ENCODE results near the gene ATF7IP2. TPM values are rescaled to one million over a fixed set of nuclear protein-coding genes. Genes with fewer than 3 reads are reported as not detected.

The ATF7IP2 gene
- total RNA-seq, 1 experiment from 2014 or later, result 25.2 TPM

DNA sequence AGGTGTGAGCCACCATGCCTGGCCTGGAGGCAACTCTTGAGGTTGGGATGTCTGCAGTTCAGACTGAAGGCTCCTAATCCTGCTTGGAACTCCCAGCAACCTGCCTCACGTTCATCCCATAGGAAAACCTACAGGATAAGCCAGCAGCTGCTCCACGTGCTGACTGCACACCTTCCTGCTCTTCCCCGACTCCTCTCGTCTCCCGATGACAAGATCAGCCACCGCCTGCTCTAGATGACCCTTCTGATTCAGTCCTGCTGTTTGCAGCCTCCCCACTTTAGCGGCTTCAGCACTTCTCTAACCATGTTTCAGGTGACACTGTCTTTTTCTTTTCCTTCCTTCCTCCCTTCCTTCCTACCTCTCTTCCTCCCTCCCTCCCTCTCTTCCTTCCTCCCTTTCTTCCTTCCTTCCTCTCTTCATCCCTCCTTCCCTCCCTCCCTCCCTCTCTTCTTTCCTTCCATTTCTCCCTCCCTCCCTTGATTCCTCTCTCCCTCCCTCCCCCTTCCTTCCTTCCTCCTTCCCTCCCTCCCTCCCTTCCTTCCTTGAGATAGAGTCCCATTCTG, 132.7 kb downstream of the ATF7IP2 start:
- no peaks in the 10 kb centered on the region for H3K4me1 ChIP-seq (ENCODE audit: control insufficient read depth, insufficient read depth, low read length)
- H3K27me3 ChIP-seq (ENCODE audit: control insufficient read depth, insufficient read depth, low read length), result no peaks in the 10 kb centered on the region
- TF ChIP-seq TCF7L2 (IDR thresholded peaks at IDR 0.05; ENCODE audit: low read depth, low read length), result no peak
- TF ChIP-seq, protein P1, sequence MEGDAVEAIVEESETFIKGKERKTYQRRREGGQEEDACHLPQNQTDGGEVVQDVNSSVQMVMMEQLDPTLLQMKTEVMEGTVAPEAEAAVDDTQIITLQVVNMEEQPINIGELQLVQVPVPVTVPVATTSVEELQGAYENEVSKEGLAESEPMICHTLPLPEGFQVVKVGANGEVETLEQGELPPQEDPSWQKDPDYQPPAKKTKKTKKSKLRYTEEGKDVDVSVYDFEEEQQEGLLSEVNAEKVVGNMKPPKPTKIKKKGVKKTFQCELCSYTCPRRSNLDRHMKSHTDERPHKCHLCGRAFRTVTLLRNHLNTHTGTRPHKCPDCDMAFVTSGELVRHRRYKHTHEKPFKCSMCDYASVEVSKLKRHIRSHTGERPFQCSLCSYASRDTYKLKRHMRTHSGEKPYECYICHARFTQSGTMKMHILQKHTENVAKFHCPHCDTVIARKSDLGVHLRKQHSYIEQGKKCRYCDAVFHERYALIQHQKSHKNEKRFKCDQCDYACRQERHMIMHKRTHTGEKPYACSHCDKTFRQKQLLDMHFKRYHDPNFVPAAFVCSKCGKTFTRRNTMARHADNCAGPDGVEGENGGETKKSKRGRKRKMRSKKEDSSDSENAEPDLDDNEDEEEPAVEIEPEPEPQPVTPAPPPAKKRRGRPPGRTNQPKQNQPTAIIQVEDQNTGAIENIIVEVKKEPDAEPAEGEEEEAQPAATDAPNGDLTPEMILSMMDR (IDR thresholded peaks at IDR 0.05), result no peak
- no peak for TF ChIP-seq POLR2AphosphoS5 (IDR thresholded peaks at IDR 0.05; ENCODE audit: low read depth, low read length)
- no peak for TF ChIP-seq SIN3A (IDR thresholded peaks at IDR 0.05; ENCODE audit: borderline replicate concordance, insufficient read depth, low read depth, low read length)
- ChIA-PET CTCF (no interaction called here), POLR2A (interaction anchor here (0.6 to 0.7 kb wide), 2 partner anchors 207 to 214 kb away, joined by 4 to 9 read pairs; no protein-coding TSS in a partner anchor)
- intact Hi-C loops (cut with micrococcal nuclease; ENCODE audit: unreplicated experiment) (no loop called here), in situ Hi-C loops (cut with HindIII; ENCODE audit: low pct_unique_long_range_greater_than_20kb, low sequenced_read_pairs) (no loop called here)
- H3K36me3 ChIP-seq (ENCODE audit: control insufficient read depth, insufficient read depth, low read length), result no peaks in the 10 kb centered on the region
- DNase-seq (ENCODE audit: low read depth, low spot score) (no peak), ATAC-seq (no peak)
- BruUV-seq (replicated peaks), result no TSS peak
- no peaks in the 10 kb centered on the region for H3K9me3 ChIP-seq (ENCODE audit: control insufficient read depth, insufficient read depth, low read depth, low read length)
- H3K4me3 ChIP-seq (ENCODE audit: low read depth in 2 of 2, low read length in 2 of 2), result no peak overlapping the region
- no peak overlapping the region for H3K27ac ChIP-seq (ENCODE audit: low read length)

GRCh38 chr16:10519297-10519696, 133.4 kb downstream of the ATF7IP2 start:
- BruUV-seq (replicated peaks), result no TSS peak
- ChIA-PET CTCF (no interaction called here), POLR2A (interaction anchor here (0.7 kb wide), 1 partner anchor 207 kb away, joined by 4 read pairs; no protein-coding TSS in a partner anchor)
- Histone ChIP-seq H3K27ac (ENCODE audit: low read length) (no peak overlapping the region), H3K4me1 (ENCODE audit: control insufficient read depth, insufficient read depth, low read length) (no peaks in the 10 kb centered on the region), H3K9me3 (ENCODE audit: control insufficient read depth, insufficient read depth, low read depth, low read length) (no peaks in the 10 kb centered on the region), H3K36me3 (ENCODE audit: control insufficient read depth, insufficient read depth, low read length) (no peaks in the 10 kb centered on the region), H3K4me3 (ENCODE audit: low read depth in 2 of 2, low read length in 2 of 2) (no peak overlapping the region), H3K27me3 (ENCODE audit: control insufficient read depth, insufficient read depth, low read length) (no peaks in the 10 kb centered on the region)
- in situ Hi-C loops (cut with HindIII; ENCODE audit: low pct_unique_long_range_greater_than_20kb, low sequenced_read_pairs) (no loop called here), intact Hi-C loops (cut with micrococcal nuclease; ENCODE audit: unreplicated experiment) (no loop called here)
- no peak for ATAC-seq
- no peak for TF ChIP-seq REST (IDR thresholded peaks at IDR 0.05; ENCODE audit: insufficient read depth in 1 of 2, low read depth in 2 of 2, low read length in 1 of 2)
- TF ChIP-seq, protein P1 (IDR thresholded peaks at IDR 0.05), result no peak
- TF ChIP-seq TCF7L2 (IDR thresholded peaks at IDR 0.05; ENCODE audit: low read depth, low read length), result no peak
- TF ChIP-seq POLR2AphosphoS5 (IDR thresholded peaks at IDR 0.05; ENCODE audit: low read depth, low read length), result no peak
- TF ChIP-seq SIN3A (IDR thresholded peaks at IDR 0.05; ENCODE audit: borderline replicate concordance, insufficient read depth, low read depth, low read length), result no peak
- DNase-seq (ENCODE audit: low read depth, low spot score), result no peak
